NCI-H2107 (cell line): Measurements from ENCODE around the gene TCF19.
"Not testable (repeated sequence)": the region's sequence is repeated elsewhere in the genome, so short reads cannot be mapped to it uniquely, and the experiment has no call there.

Source experiments
- DNase-seq: peaks from one replicate; lab custom pipeline; 2025; lab: John Stamatoyannopoulos, UW

TCF19 gene

DNA sequence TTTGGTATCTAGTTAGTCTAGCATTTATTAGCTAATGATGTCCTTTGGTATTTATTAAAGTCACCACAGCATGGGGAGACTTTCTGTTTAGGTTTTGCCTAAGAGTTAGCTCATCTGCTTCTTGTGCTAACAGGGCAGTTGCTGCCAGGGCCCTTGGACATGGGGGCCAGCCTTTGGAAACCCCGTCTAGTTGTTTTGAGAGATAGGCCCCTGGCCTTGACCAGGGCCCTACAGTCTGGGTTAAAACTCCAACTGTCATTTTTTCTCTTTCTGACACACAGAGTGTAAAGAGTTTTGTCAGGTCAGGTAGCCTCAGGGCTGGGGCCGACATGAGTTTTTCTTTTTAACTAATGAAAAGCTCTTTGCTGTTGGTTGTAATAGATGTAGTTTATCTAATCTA lies 24.9 kb downstream of the TCF19 start:
- DNase-seq = not testable (repeated sequence)

DNA sequence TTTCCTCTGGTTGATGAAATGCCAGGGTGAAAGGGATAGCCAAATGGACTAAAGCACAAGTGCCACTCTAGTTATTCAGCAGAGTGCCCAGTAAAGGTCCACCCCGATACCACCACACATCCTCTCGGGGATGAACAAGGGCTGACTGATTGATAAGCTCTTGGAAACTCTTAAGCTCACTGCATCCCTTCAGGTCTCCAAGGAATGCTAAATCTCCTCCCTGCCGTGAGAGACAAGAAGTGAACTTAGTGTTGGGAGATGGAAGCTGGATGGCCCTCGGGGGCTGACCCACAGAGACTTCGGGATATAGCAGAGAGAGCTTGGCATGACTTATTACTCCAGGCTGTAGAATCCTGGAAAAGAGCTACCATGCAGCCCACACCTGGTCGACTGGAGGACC lies 25.5 kb downstream of the TCF19 start:
- not testable (repeated sequence) for DNase-seq

DNA sequence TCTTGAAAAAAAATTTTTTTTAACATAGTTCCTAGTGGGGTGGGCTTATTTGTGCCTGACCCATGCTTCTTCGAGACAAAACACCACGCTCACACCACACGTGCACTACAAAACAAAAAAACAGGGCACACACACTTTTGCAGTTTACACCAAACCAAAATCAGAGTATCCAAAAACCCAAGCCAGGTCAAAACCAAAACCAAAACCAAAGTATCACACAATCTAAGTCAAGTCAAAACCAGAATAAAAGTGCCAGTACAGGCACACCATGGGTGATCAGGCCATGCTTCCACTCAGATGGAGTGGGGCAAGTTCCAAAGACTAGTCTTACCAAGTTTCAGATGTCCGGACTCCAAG lies 27.3 kb downstream of the TCF19 start:
- not testable (repeated sequence) for DNase-seq

DNA sequence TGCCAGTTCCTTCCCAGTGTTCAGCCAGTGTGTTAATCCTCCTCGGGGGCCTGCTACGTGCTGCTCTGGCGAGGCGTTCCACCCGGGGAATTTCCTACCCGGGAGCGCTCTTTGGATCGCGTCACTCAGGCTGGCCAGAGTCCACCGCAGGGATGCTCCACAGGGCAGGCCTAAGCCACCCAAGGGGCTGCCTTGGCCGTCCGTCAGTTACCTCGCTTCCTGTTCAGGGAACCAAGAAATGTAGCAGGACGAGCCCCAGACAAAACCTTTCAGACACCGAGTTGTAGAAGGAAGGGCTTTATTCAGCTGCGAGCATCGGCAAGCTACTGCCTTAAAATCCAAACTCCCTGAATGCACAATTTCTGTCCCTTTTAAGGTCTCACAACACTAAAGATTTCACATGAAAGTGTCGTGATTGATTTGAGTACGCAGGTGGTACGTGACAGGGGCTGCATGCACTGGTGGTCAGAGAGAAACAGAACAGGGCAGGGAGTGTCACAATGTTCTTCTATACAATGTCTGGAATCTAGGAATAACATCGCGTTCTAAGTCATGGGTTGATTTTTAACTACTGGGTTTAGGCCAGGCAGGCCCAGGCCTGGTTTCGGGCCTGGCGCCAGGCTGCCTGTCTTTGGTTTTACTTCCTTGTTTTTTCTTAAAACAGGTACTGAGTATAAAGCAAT lies 27.8 kb downstream of the TCF19 start:
- no peak for DNase-seq

DNA sequence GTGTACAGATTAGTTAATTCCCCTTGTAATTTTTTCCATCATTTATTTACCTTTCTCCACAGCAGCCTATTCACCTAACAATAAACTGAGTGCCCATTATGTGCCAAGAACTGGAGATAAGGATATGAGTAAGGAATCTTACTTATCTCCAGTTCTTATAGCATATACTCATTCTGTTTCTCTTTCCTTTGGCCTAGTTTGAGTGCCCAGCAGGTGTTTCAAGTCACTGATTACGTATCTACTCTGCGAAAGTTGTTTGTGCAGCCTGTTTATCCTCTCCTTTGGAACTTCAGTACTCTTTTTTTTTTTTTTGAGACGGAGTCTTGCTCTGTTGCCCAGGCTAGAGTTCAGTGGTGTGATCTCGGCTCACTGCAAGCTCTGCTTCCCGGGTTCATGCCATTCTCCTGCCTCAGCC lies 29.4 kb downstream of the TCF19 start:
- no peak for DNase-seq

DNA sequence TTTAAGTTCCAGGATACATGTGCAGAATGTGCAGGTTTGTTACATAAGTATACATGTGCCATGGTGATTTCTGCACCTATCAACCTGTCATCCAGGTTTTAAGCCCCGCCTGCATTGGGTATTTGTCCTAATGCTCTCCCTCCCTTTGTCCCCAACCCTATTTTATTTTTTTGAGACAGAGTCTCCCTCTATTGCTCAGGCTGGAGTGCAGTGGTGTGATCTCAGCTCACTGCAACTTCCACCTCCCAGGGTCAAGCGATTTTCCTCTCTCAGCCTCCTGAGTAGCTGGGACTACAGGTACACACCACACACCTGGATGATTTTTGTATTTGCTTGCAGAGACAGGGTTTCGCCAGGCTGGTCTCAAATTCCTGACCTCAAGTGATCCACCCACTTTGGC lies 30.8 kb downstream of the TCF19 start:
- DNase-seq = not testable (repeated sequence)

DNA sequence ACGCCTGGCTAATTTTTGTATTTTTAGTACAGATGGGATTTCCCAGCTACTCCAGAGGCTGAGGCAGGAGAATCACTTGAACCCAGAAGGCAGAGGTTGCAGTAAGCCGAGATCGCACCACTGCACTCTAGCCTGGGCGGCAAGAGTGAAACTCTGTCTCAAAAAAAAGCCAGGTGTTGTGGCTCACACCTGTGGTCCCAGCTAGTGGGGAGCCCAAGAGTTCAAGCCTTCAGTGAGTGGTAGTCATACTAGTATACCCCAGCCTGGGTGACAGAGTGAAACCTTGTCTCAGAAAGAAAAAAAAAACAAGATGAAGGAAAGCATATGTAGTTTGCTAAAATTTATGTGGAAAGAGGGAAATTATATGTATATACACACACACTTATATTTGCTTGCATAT lies 32.1 kb downstream of the TCF19 start:
- DNase-seq = no peak

DNA sequence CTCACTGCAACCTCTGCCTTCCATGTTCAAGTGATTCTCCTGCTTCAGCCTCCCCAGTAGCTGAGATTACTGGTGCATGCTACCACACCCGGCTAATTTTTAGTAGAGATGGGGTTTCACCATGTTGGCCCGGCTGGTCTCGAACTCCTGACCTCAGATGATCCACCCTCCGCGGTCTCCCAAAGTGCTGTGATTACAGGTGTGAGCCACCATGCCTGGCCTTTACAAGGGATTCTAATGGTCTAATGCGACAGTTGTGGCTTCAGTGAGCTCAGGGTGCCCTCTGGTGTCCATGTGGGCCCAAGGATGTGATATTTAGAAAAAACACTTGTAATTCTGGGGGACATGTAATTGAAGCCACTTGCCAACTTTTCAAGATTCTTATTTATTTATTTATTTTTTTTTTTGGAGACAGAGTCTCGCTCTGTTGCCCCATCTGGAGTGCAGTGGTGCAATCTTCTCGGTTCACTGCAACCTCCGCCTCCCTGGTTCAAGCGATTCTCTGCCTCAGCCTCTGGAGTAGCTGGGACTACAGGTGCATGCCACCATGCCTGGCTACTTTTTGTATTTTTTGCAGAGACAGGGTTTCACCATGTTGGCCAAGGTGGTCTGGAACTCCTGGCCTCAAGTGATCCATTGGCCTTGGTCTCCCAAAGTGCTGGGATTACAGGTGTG lies 34.2 kb downstream of the TCF19 start:
- DNase-seq = peak; percentile 4

DNA sequence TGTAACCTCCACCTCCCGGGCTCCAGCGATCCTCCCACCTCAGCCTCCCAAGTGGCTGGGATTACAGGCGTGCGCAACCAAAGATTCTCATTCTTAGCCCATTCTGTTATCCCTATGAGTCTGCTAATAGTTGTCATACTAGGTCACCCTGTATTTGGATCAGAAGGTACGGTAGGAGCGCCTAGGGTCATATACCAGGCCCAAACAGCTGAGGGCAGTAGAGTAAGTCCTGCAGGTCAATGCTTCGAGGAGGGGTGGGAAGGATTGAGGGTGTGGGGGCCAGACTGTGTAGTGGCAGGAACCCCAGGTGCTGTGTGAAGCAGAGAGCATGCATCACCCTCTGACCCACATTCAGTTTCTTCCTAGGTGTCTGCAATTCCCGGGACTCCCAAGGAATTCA lies 34.8 kb downstream of the TCF19 start:
- no peak for DNase-seq

DNA sequence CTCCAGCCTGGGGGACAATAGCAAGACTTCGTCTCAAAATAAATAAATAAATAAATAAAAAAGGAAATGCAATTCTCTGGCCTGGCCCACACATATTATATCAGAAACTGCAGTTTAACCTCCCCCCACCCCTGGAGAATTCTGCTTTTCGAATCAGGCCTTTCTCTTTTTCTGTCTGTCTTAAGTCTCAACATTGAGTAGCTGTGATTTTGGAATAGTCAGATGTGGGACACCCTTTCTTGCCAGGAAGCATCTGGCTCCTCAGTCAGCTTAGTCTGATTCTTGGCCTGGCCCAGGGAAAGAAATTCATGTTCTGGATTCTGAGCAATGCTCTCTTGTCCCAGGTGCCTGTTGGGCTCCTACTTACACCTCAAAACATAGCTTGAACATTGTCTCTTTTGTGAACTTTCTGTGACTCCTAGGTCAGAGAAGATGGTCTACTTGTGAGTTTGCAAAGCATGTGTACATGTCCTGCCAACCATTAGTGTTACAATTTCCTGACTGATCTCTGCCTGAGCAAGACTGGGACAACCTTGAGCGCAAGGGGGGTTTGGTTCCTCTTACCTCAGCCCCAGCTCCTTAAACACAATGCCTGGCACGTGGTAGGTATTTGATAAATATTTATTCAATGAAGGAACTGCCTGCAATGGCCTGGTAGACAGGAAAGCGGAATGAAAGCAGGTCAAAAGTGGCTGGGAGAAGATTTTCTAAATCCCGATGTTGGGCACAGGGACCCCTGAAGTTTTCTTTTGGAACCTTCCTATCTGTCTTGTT lies 35.9 kb downstream of the TCF19 start:
- DNase-seq = no peak

DNA sequence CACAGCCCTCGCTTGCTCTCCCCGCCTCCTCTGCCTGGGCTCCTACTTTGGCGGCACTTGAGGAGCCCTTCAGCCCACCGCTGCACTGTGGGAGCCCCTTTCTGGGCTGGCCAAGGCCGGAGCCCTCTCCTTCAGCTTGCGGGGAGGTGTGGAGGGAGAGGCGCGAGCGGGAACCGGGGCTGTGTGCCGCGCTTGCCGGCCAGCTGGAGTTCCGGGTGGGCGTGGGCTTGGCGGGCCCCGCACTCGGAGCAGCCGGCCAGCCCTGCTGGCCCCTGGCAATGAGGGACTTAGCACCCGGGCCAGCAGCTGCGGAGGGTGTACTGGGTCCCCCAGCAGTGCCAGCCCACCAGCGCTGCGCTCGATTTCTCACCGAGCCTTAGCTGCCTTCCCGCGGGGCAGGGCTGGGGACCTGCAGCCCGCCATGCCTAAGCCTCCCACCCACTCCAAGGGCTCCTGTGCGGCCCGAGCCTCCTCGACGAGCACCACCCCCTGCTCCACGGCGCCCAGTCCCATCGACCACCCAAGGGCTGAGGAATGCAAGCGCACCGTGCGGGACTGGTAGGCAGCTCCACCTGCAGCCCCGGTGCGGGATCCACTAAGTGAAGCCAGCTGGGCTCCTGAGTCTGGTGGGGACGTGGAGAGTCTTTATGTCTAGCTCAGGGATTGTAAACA lies 37.1 kb downstream of the TCF19 start:
- DNase-seq = not testable (repeated sequence)

DNA sequence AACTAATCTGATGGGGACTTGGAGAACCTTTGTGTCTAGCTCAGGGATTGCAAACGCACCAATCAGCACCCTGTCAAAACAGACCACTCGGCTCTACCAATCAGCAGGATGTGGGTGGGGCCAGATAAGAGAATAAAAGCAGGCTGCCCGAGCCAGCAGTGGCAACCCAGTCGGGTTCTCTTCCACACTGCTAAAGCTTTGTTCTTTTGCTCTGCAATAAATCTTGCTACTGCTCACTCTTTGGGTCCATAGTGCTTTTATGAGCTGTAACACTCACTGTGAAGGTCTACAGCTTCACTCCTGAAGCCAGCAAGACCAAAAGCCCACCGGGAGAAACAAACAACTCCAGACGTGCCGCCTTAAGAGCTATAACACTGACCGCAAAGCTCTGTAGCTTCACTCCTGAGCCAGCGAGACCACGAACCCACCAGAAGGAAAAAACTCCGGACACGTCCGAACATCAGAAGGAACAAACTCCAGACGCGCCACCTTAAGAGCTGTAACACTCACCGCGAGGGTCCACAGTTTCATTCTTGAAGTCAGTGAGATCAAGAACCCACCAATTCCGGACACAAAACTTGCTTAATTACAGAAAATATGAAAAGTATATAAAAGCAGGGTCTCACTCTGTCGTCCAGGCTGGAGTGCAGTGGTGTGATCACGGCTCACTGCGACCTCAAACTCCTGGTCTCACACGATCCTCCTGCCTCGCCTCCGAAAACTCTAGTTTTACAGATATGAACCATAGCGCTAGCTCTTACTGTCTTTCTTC lies 38.0 kb downstream of the TCF19 start:
- not testable (repeated sequence) for DNase-seq

DNA sequence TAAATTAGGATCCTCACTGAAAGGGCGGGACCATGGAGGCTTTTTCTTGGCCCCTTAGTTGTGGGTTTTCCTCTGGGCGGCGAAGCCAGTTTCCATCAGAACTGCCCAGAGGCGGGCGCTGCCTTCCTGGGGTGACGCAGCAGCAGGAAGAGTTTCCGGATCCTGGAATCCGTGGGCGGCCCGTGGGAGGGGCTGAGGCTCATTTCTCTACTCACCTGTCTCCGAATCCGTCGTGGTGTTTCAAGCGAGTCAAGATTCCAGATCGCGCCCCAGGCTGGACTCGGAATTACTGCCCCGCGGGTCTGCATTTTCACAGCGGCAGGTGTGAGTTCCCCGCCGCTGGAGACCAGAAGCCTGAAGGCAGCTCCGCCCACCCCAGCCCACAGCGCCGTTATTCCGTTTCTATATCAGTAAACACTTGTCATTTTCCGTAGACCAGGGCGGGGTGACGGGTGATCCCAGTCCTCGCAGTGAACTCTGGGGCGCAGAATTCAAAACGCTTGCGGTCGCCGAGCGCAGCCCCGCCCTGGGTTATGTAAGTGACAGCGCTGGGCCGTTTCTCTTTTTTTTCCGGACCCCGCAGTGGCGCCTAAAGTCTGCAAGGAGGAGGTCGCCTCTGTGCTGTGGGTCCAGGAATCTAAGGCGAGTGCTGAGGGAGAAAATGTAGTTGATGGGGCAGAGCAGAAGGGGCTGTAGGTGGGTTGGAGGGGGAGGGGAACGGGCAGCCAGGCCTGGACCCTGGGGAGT lies 39.3 kb downstream of the TCF19 start:
- peak; percentile 70 for DNase-seq

DNA sequence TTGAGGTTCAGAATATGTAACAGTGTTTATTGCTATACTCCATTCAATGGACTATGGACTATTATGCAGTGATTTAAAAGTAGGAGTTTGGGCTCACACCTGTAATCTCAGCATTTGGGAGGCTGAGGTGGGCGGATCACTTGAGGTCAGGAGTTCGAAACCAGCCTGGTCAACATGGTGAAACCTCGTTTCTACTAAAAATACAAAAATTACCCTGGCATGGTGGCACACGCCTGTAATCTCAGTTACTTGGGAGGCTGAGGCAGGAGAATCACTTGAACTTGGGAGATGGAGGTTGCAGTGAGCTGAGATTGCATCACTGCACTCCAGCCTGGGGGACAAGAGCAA lies 40.7 kb downstream of the TCF19 start:
- not testable (repeated sequence) for DNase-seq

DNA sequence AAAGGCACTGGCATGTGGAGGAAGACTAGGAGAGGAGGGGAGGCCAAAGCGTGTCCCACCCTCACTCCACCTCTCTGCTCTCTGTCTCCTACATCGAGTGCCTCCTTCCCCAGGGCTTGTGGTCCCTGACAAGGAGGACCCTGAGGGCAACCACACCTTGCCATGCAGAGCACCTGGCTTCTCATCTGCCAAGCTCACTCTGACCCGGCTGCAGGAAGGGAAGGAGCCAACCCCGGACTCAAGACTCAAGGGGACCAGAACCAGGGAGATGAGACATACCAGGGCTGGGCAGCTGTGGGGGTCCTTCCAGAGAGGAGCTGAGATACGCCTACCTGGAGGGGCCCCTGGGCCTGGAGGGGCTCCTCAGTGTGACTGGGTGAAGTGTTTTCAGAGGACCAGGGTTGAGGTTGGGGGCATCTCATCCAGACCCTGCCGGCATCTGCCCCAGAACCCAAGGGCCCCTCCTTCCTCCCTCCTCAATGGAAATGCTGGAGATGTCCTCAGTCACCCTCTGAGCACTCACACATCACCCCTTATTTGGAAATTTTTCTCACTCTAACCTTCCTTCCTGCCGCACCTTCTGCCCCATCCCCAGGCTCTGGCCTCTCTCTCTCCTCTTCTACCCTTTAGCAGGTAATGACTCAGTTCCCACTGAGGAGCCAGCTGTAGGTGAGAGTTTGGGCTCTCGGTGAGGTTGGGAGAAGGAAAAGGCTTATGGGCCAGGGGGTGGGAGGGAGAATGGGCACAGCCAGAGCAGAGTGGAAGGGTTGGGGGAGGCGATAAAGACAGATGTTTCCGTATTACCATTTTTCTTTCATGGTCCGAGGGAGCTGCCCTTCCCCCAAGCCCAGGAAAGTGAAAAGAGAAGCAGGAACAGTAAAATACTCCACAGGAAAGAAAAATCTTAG lies 44.1 kb downstream of the TCF19 start:
- no peak for DNase-seq

DNA sequence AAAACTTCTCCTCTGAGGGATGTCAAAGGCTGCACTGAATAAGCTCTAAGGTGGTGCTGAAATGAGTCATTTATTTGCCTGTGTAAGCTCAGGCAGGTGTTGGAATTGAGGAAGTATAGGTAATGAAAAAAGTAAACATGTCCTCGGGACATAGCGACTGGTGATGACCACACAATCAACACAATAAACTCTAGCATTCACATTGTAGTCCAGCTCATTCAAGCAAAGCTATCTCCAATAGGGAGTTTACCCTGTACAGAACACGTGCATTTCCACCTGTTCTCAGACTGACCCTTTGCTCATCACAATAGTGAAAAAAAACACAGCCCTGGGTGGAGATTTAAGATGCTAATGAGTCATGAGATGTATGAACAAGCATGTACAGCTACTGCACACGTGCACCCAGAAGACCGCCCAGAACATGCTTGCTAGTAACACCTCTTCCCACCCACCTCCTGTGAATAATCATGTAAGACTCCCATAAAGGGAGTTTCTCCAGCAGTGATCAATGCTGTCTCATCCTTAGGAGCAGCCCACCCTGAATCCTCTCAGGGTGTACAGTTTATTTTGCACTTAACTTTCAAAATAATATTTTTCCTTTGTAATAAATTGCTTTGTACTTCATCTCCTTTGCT lies 45.1 kb downstream of the TCF19 start:
- peak; percentile 52 for DNase-seq

DNA sequence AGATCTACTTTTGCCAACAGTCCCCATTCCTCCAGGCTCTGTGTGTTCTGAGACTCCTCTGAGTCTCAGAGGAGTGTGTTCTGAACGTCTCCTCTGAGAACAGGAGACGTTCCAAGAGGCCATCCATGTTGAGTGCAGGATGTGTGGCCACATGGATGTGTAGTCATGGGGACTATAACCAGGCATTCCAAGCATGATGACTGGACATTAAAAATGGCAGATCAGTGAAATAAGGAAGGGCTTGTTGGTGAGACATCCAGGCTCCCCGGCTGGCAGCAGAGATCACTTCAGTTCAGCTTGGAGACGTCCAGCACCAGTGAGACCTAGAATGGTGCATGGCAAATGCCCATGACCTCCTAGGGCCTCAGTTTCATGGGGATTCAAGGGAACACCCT lies 46.4 kb downstream of the TCF19 start:
- DNase-seq = no peak

DNA sequence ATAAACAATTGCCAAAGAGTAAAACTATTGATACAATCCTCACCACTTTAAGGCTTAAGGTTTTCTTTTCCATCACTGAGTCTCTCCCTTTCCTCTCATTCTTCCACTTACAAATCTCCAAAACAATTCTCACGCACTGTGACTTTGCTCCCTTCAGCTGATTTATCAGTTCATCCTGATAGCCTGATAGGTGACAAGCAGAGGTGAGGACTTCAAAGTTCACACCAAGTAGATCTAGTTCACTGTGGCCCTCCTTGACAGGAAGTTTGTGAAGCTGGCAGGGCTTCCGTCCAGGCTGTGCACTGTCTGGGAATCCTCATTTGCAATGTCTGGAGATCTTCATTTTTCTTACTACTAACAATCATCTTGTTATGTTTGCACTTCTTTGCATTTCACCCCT lies 47.2 kb downstream of the TCF19 start:
- no peak for DNase-seq

DNA sequence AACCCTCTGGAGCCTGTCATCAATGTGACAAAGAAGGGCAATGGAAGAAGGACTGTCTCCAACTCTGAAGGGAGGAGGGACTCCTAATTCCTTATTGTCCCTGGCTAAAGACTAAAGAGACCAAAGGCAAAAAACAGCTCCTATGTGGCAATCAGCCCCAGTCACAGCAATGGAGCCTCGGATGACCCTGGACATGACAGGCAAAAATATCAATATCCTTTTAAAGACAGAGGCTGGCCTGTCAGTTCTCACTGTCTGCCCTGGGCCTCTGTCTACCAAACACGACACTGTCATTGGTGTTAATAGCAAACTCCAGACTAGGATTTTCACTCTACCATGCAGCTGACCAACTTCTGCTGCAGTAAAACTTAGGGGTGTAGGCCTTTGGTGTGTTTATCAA lies 50.1 kb downstream of the TCF19 start:
- no peak for DNase-seq

DNA sequence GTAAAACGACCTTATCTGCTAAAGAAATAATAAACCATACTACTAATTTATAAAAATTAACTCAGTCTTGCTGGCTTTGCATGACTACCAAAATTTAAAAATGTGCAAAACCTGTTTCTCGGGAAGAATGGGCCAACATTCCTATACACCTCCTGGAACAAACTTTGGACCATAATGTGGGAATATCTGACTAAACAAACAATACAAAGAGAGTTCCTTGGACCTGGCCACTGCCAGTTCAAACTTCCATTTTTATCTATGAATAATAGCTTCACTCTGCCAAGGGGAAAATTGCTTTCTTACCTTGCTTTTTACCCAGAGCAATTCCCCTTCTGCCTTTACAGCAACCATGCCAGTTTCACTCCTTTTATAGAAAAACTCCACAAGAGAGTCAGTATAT lies 50.7 kb downstream of the TCF19 start:
- no peak for DNase-seq
